Cardiac septum (tissue), 1 donor: ENCODE results near the gene PCDHA1. TPM values are rescaled to one million over a fixed set of nuclear protein-coding genes. Genes with fewer than 3 reads are reported as not detected.
"Not testable (repeated sequence)": the region's sequence is repeated elsewhere in the genome, so short reads cannot be mapped to it uniquely, and the experiment has no call there.

Source experiments
- DNase-seq: peaks from one replicate; pipeline ENCODE4 v3.0.0-alpha.2; 2020; ENCODE audit warnings: low spot score
- intact Hi-C: fragments of 100-400 bp; cut with DNase I; formaldehyde crosslinking; loops from one replicate; pipeline ENCODE4 v1.14.0; 2022
- long read RNA-seq: library from polyadenylated mRNA; unstranded; transcript quantifications from one replicate; pipeline ENCODE4 v2.0.0, GENCODE V29; 2021
- total RNA-seq: library from RNA; stranded (reverse); fragmentation: NEBNext Ultra II Directional; extraction: Animal tissue kit (Norgen Biotek cat#: 25700); gene quantifications from one replicate; pipeline ENCODE4 v1.2.1, GENCODE V29; 2021
- donor health status: DM: no; HTN: no; CAD: no.

PCDHA1 gene
- total RNA-seq: 0.08 TPM
- long read RNA-seq: 0 reads

- intact Hi-C loops: no loop called here
Observed at GRCh38 chr5:140785905-140786686, at the start of gene PCDHA1. TSS of gene PCDHA1 (plus strand) at chr5:140786140.

DNA sequence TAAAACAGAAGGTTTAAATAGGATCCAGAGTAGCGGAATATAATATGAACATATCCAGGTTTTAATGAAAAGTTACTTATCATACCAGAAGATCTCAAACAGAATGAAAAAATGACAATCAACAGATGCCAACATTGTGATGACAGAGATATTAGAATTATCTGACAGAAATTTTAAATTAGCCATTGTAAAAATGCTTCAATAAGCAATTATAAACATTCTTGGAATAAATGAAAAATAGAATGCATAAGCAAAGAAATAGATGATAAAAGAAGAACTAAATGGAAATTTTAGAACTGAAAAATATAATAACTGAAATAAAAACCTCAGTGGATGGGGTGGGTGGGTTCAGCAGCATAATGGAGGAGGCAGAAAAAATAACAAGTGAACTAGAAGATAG, 48.5 kb upstream of the PCDHA1 start:
- intact Hi-C loops: no loop called here

More at GRCh38 chr5:140785905-140786686, at the start of gene PCDHA1:
- DNase-seq: no peak

GRCh38 chr5:140741967-140742366, 44.0 kb upstream of the PCDHA1 start:
- no peak for DNase-seq
- intact Hi-C loops: no loop called here

More for the DNA sequence above, 48.5 kb upstream of the PCDHA1 start:
- no peak for DNase-seq

DNA sequence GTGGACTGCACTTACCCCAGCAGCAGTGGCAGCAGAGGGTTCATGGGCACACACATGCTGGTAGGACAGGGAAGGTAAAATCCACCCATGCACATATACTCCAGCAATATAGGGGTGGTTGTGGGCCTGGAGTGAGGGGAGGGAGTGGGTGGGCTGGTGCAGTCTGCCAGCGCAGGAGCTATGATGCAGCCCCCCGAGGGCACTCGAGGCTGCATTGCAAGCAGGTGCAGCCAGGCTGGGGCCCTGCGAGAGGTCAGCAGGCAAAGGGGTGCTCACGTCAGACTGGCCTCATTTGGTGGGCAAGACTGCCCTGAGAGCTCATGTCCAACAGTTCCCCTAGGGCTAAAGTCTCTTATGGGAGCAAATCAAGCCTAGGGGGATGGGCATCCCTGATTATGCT, 32.4 kb upstream of the PCDHA1 start:
- no peak for DNase-seq
- intact Hi-C loops: no loop called here

- intact Hi-C loops: no loop called here
- DNase-seq: no peak
Observed at GRCh38 chr5:140764177-140764973, 21.6 kb upstream of the PCDHA1 start.

- intact Hi-C loops: no loop called here
- no peak for DNase-seq
Observed at GRCh38 chr5:140767444-140767843, 18.5 kb upstream of the PCDHA1 start.

DNA sequence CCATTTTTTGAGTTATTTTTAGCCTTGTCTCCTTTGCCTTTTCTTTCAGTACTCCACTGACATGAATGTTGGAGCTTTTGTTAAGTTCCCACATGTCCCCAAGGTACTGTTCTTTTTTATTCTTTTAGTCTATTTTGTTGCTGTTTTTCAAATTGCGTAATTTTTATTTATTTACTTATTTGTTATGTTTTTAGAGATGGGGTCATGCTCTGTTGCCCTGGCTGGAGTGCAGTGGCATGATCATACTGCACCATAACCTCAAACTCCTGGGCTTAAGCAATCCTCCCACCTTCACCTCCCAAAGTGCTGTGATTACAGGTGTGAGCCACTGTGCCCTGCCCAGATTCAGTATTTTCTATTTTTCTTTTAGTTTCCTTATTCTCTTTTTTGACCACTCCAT, 5.4 kb upstream of the PCDHA1 start:
- DNase-seq: no peak
- intact Hi-C loops: no loop called here

DNA sequence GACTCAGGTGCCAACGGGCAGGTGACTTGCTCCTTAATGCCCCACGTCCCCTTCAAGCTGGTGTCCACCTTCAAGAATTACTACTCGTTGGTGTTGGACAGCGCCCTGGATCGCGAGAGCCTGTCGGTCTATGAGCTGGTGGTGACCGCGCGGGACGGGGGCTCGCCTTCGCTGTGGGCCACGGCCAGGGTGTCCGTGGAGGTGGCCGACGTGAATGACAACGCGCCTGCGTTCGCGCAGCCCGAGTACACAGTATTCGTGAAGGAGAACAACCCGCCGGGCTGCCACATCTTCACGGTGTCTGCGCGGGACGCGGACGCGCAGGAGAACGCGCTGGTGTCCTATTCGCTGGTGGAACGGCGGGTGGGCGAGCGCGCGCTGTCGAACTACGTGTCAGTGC, 1.5 kb downstream of the PCDHA1 start:
- intact Hi-C loops, DNase-seq: not testable (repeated sequence)

- intact Hi-C loops, DNase-seq: not testable (repeated sequence)
Observed at GRCh38 chr5:140787849-140788504, 2.0 kb downstream of the PCDHA1 start.

- intact Hi-C loops: no loop called here
- no peak for DNase-seq
Observed at GRCh38 chr5:140791089-140791488, 5.1 kb downstream of the PCDHA1 start.

GRCh38 chr5:140794595-140795258, 8.8 kb downstream of the PCDHA1 start, which contains the start of gene PCDHA2:
TSS of gene PCDHA2 (plus strand) at chr5:140794852.
- intact Hi-C loops: no loop called here
- DNase-seq: no peak

DNA sequence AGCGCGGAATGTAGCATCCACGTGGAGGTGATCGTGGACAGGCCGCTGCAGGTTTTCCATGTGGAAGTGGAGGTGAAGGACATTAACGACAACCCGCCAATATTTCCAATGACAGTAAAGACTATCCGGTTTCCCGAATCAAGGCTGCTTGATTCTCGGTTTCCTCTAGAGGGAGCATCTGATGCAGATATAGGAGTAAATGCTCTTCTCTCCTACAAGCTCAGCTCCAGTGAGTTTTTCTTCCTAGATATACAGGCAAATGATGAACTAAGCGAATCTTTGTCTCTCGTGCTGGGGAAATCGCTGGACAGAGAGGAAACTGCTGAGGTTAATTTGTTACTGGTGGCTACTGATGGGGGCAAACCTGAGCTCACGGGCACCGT, 9.3 kb downstream of the PCDHA1 start:
- intact Hi-C loops: no loop called here
- no peak for DNase-seq

- intact Hi-C loops, DNase-seq: not testable (repeated sequence)
Observed at GRCh38 chr5:140796072-140796717, 10.3 kb downstream of the PCDHA1 start.

- intact Hi-C loops: no loop called here
- no peak for DNase-seq
Observed at GRCh38 chr5:140796718-140797095, 10.8 kb downstream of the PCDHA1 start.

GRCh38 chr5:140800816-140801493, 15.0 kb downstream of the PCDHA1 start, which contains the start of gene PCDHA3:
TSS of gene PCDHA3 (plus strand) at chr5:140801057.
- DNase-seq: no peak
- intact Hi-C loops: no loop called here

DNA sequence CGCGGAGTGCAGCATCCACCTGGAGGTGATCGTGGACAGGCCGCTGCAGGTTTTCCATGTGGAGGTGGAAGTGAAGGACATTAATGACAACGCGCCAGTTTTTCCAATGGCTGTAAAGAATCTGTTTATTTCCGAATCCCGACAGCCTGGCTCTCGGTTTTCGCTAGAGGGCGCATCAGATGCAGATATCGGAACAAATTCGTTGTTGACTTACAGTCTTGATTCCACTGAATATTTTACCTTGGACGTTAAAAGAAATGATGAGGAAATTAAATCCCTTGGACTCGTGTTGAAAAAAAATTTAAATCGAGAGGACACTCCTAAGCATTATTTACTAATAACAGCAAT, 15.5 kb downstream of the PCDHA1 start:
- intact Hi-C loops: no loop called here
- DNase-seq: no peak

- intact Hi-C loops: not testable (repeated sequence)
Observed at GRCh38 chr5:140802381-140802780, 16.4 kb downstream of the PCDHA1 start.

GRCh38 chr5:140802781-140803271, 16.9 kb downstream of the PCDHA1 start:
- intact Hi-C loops: no loop called here
- DNase-seq: no peak

More at GRCh38 chr5:140802381-140802780, 16.4 kb downstream of the PCDHA1 start:
- DNase-seq: not testable (repeated sequence)
